ENCODE results near the gene ACTRT3. TPM values are rescaled to one million over a fixed set of nuclear protein-coding genes. Genes with fewer than 3 reads are reported as not detected.

Gene ACTRT3
- total RNA-seq, 1 experiment from 2014 or later, result not detected

Other genes with a start within 250 kb of the ACTRT3 start
- 22.8 and 32.4 TPM in 2 replicates for gene MECOM, start 105.8 kb downstream of the ACTRT3 start, total RNA-seq (2014; rRNA removed; shearing (Covaris generic))
- gene TERC, start 4.5 kb downstream of the ACTRT3 start, total RNA-seq (2014; rRNA removed; shearing (Covaris generic)), result 20.2 and 68.1 TPM in 2 replicates
- 18.7 and 19.5 TPM in 2 replicates for gene MYNN, start 3.8 kb upstream of the ACTRT3 start, total RNA-seq (2014; rRNA removed; shearing (Covaris generic))
- not detected in 2 replicates for gene LRRIQ4, start 43.3 kb upstream of the ACTRT3 start, total RNA-seq (2014; rRNA removed; shearing (Covaris generic))
- gene LRRC34, start 43.3 kb upstream of the ACTRT3 start, total RNA-seq (2014; rRNA removed; shearing (Covaris generic)), result 0.35 and 0.43 TPM in 2 replicates
- gene LRRC31, start 100.4 kb upstream of the ACTRT3 start, total RNA-seq (2014; rRNA removed; shearing (Covaris generic)), result not detected in 2 replicates
- gene SAMD7, start 142.0 kb upstream of the ACTRT3 start, total RNA-seq (2014; rRNA removed; shearing (Covaris generic)), result not detected in 2 replicates
- gene SEC62, start 197.2 kb upstream of the ACTRT3 start, total RNA-seq (2014; rRNA removed; shearing (Covaris generic)), result 15.2 and 25.7 TPM in 2 replicates

Data from H4 (cell line).